H9 (cell line): ENCODE measurements around the gene FBRSL1. TPM values are rescaled to one million over a fixed set of nuclear protein-coding genes. Genes with fewer than 3 reads are reported as not detected.

Experiments used
- DNase-seq: peaks from one replicate; pipeline ENCODE4 v3.0.0-alpha.2; 2017
- H2AFZ ChIP-seq: one replicate; pipeline ENCODE4 v1.6.1; 2013; ENCODE audit warnings: mild to moderate bottlenecking, low read length, control low read depth, moderate library complexity
- H2AK5ac ChIP-seq: 2 replicates; pipeline ENCODE4 v1.6.1; 2013; ENCODE audit warnings: low read length, control low read depth, mixed read lengths; ENCODE audit not compliant: insufficient read length
- H2BK120ac ChIP-seq: one replicate; pipeline ENCODE4 v1.6.1; 2013; ENCODE audit warnings: low read depth, mild to moderate bottlenecking, low read length, control low read depth, inconsistent platforms; ENCODE audit not compliant: poor library complexity, severe bottlenecking
- H2BK12ac ChIP-seq: 2 replicates; pipeline ENCODE4 v1.6.1; 2013; ENCODE audit warnings: low read length, control low read depth, mixed read lengths, low read depth; ENCODE audit not compliant: insufficient read length
- H2BK15ac ChIP-seq: 2 replicates; pipeline ENCODE4 v1.6.1; 2013; ENCODE audit warnings: low read depth, low read length, control low read depth
- H2BK20ac ChIP-seq: one replicate; pipeline ENCODE4 v1.6.1; 2013; ENCODE audit warnings: low read depth, mild to moderate bottlenecking, low read length, control low read depth, inconsistent platforms; ENCODE audit not compliant: poor library complexity, severe bottlenecking
- H2BK5ac ChIP-seq: 2 replicates; pipeline ENCODE4 v1.6.1; 2013; ENCODE audit warnings: low read length, control low read depth, mixed read lengths; ENCODE audit not compliant: insufficient read length
- H3K14ac ChIP-seq: 2 replicates; pipeline ENCODE4 v1.6.1; 2013; ENCODE audit warnings: low read length, control low read depth; ENCODE audit not compliant: insufficient read depth
- H3K18ac ChIP-seq: 2 replicates; pipeline ENCODE4 v1.6.1; 2013; ENCODE audit warnings: low read depth, mild to moderate bottlenecking, mixed read lengths, low read length, control low read depth; ENCODE audit not compliant: insufficient read length
- H3K23ac ChIP-seq: 2 replicates; pipeline ENCODE4 v1.6.1; 2013; ENCODE audit warnings: low read length, control low read depth, mixed read lengths, low read depth; ENCODE audit not compliant: insufficient read length
- H3K23me2 ChIP-seq: 2 replicates; pipeline ENCODE4 v1.6.1; 2013; ENCODE audit warnings: low read depth, mild to moderate bottlenecking, mixed read lengths, low read length, control low read depth; ENCODE audit not compliant: insufficient read length, poor library complexity, severe bottlenecking
- H3K27ac ChIP-seq: 2 replicates; pipeline ENCODE4 v1.5.1; 2013; ENCODE audit warnings: low read length, control low read depth, mixed read lengths, low read depth; ENCODE audit not compliant: insufficient read length
- H3K27me3 ChIP-seq: 2 replicates; pipeline ENCODE4 v1.6.1; 2013; ENCODE audit warnings: low read length, control low read depth, inconsistent platforms; ENCODE audit not compliant: insufficient read depth
- H3K4ac ChIP-seq: 2 replicates; pipeline ENCODE4 v1.6.1; 2013; ENCODE audit warnings: low read depth, mild to moderate bottlenecking, control low read depth, inconsistent platforms, low read length, moderate library complexity
- H3K4me1 ChIP-seq: 2 replicates; pipeline ENCODE4 v1.6.1; 2013; ENCODE audit warnings: low read length, control low read depth, inconsistent platforms; ENCODE audit not compliant: insufficient read depth
- H3K4me2 ChIP-seq: 2 replicates; pipeline ENCODE4 v1.6.1; 2013; ENCODE audit warnings: low read length, control low read depth, mixed read lengths; ENCODE audit not compliant: insufficient read length, insufficient read depth
- H3K56ac ChIP-seq: 2 replicates; pipeline ENCODE4 v1.6.1; 2013; ENCODE audit warnings: low read depth, mild to moderate bottlenecking, mixed read lengths, low read length, control low read depth; ENCODE audit not compliant: insufficient read length
- H3K79me1 ChIP-seq: 2 replicates; pipeline ENCODE4 v1.6.1; 2013; ENCODE audit warnings: low read depth, mild to moderate bottlenecking, moderate library complexity, low read length, control low read depth, inconsistent platforms; ENCODE audit not compliant: insufficient read depth, poor library complexity, severe bottlenecking
- H3K79me2 ChIP-seq: 2 replicates; pipeline ENCODE4 v1.6.1; 2013; ENCODE audit warnings: low read length, control low read depth, inconsistent platforms; ENCODE audit not compliant: insufficient read depth
- H3K9ac ChIP-seq: 2 replicates; pipeline ENCODE4 v1.6.1; 2013; ENCODE audit warnings: low read length, control low read depth, mixed read lengths; ENCODE audit not compliant: insufficient read length; ENCODE audit errors: extremely low read depth
- H3K9me3 ChIP-seq: one replicate; pipeline ENCODE4 v1.6.1; 2013; ENCODE audit warnings: low read depth, low read length, inconsistent platforms; ENCODE audit not compliant: control insufficient read depth
- H3T11ph ChIP-seq: one replicate; pipeline ENCODE4 v1.6.1; 2013; ENCODE audit warnings: mild to moderate bottlenecking, low read length, control low read depth, inconsistent platforms
- H4K20me1 ChIP-seq: one replicate; pipeline ENCODE4 v1.6.1; 2013; ENCODE audit not compliant: control insufficient read depth, insufficient read length, insufficient read depth
- H4K5ac ChIP-seq: 2 replicates; pipeline ENCODE4 v1.6.1; 2013; ENCODE audit warnings: low read depth, mild to moderate bottlenecking, mixed read lengths, low read length, control low read depth; ENCODE audit not compliant: insufficient read length
- H4K8ac ChIP-seq: replicated peaks from 2 replicates; pipeline ENCODE4 v1.6.1; 2013; ENCODE audit warnings: low read length, control low read depth, mixed read lengths, low read depth; ENCODE audit not compliant: insufficient read length
- H4K91ac ChIP-seq: 2 replicates; pipeline ENCODE4 v1.6.1; 2013; ENCODE audit warnings: low read depth, mild to moderate bottlenecking, moderate library complexity, mixed read lengths, low read length, control low read depth; ENCODE audit not compliant: insufficient read length
- H3K27ac Mint-ChIP-seq, 3 experiments: 2 replicates in 2 of 3; 3 replicates in 1 of 3; pipeline ENCODE4 v1.8.0; 2020 to 2021; ENCODE audit warnings: mixed read lengths in 3 of 3, mild to moderate bottlenecking in 1 of 3, moderate library complexity in 1 of 3
- H3K27me3 Mint-ChIP-seq: 2 replicates; pipeline ENCODE4 v1.8.0; 2021; ENCODE audit warnings: low read depth, mild to moderate bottlenecking, moderate library complexity, mixed read lengths
- H3K36me3 Mint-ChIP-seq, 3 experiments: 2 replicates in 2 of 3; 3 replicates in 1 of 3; pipeline ENCODE4 v1.8.0; 2020 to 2021; ENCODE audit warnings: low read depth in 3 of 3, mixed read lengths in 3 of 3; ENCODE audit not compliant: insufficient read depth in 1 of 3
- H3K4me1 Mint-ChIP-seq, 2 experiments: 2 replicates each; pipeline ENCODE4 v1.8.0; 2020; ENCODE audit warnings: mixed read lengths in 2 of 2
- H3K4me3 Mint-ChIP-seq, 2 experiments: 2 replicates in 1 of 2; 3 replicates in 1 of 2; pipeline ENCODE4 v1.8.0; 2020 to 2021; ENCODE audit warnings: mild to moderate bottlenecking in 2 of 2, mixed read lengths in 2 of 2, moderate library complexity in 1 of 2
- H3K9me3 Mint-ChIP-seq, 2 experiments: 2 replicates in 1 of 2; 3 replicates in 1 of 2; pipeline ENCODE4 v1.8.0; 2020; ENCODE audit warnings: mild to moderate bottlenecking in 2 of 2, mixed read lengths in 2 of 2, moderate library complexity in 1 of 2
- WGBS: extraction: QIAGEN DNeasy Blood & Tissue Kit; methylation state at CpG from one replicate; pipeline ENCODE4 v1.1.7; 2013; ENCODE audit warnings: missing lambda C conversion rate, low lambda C conversion rate, mixed read lengths; ENCODE audit not compliant: insufficient read length; ENCODE audit errors: extremely low coverage; 5-methylcytosine and 5-hydroxymethylcytosine counted together
- total RNA-seq: library from RNA; stranded (reverse); gene quantifications from 2 replicates; pipeline ENCODE4 v1.2.1, GENCODE V29; 2021
- TF ChIP-seq, protein P1 (sequence below): fragments of 200-600 bp; sonication (generic); conservative IDR thresholded peaks from 3 replicates; pipeline ENCODE4 v1.8.0; 2021; ENCODE audit warnings: antibody characterized with exemption, mild to moderate bottlenecking

FBRSL1 gene
- total RNA-seq, 1 experiment from 2014 or later, result 90.8 TPM

DNA sequence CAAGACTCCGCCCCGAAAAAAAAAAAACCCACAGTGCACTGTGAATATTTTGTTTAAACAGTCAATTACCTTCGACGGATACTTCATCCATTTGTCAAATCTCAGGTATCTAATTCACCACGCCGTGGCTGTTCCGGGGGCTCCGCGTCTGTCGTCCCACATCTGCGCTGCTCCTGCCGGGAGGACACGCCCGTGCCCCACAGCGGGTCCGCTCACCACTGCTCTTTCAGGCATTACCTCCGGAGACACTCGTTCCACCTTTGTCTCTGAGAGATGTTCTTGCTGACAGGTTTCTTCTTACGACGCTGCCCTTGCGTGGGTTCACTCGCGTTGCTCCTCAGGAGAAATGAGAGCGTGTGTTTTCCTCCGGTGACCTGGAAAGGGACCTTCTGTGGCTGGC lies 46.9 kb upstream of the FBRSL1 start:
- no peak for DNase-seq
- Mint-ChIP-seq H3K27ac (no peak overlapping the region), H3K4me1 (peaks cover 13 to 15% of the 10 kb centered on the region in 2 experiments), H3K36me3 (peaks cover 0 to 22% (median 6%) of the 10 kb centered on the region in 3 experiments; a peak in 4 of 7 replicates), H3K27me3 (peaks cover 95% of the 10 kb centered on the region), H3K4me3 (no peak overlapping the region), H3K9me3 (peaks cover 18 to 61% of the 10 kb centered on the region in 2 experiments)
- H3K18ac ChIP-seq, result no peak overlapping the region
- H3K27me3 ChIP-seq, result peaks cover 5% of the 10 kb centered on the region; the same call in 1 of the 2 replicates
- peaks cover 3% of the 10 kb centered on the region for H3K23me2 ChIP-seq
- no peaks in the 10 kb centered on the region for H3K9me3 ChIP-seq
- no peak overlapping the region for H2BK5ac ChIP-seq
- H3K4ac ChIP-seq, result no peak overlapping the region
- H2BK12ac ChIP-seq, result no peak overlapping the region
- H3K4me1 ChIP-seq, result no peaks in the 10 kb centered on the region
- H4K20me1 ChIP-seq, result no peaks in the 10 kb centered on the region
- H3K79me2 ChIP-seq, result no peaks in the 10 kb centered on the region
- no peak overlapping the region for H4K91ac ChIP-seq
- no peak overlapping the region for H3K27ac ChIP-seq
- H4K5ac ChIP-seq, result no peak overlapping the region
- no peak overlapping the region for H2AFZ ChIP-seq
- no peaks in the 10 kb centered on the region for H3K79me1 ChIP-seq
- TF ChIP-seq, protein P1, sequence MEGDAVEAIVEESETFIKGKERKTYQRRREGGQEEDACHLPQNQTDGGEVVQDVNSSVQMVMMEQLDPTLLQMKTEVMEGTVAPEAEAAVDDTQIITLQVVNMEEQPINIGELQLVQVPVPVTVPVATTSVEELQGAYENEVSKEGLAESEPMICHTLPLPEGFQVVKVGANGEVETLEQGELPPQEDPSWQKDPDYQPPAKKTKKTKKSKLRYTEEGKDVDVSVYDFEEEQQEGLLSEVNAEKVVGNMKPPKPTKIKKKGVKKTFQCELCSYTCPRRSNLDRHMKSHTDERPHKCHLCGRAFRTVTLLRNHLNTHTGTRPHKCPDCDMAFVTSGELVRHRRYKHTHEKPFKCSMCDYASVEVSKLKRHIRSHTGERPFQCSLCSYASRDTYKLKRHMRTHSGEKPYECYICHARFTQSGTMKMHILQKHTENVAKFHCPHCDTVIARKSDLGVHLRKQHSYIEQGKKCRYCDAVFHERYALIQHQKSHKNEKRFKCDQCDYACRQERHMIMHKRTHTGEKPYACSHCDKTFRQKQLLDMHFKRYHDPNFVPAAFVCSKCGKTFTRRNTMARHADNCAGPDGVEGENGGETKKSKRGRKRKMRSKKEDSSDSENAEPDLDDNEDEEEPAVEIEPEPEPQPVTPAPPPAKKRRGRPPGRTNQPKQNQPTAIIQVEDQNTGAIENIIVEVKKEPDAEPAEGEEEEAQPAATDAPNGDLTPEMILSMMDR, result no peak
- no peak overlapping the region for H3T11ph ChIP-seq
- no CpG with 5 or more reads among the region's 25 CpGs for WGBS
- H4K8ac ChIP-seq, result no peak overlapping the region
- no peak overlapping the region for H2AK5ac ChIP-seq
- no peak overlapping the region for H2BK120ac ChIP-seq
- no peak overlapping the region for H3K56ac ChIP-seq
- H2BK20ac ChIP-seq, result no peak overlapping the region
- no peak overlapping the region for H3K4me2 ChIP-seq
- H3K23ac ChIP-seq, result no peak overlapping the region
- no peak overlapping the region for H2BK15ac ChIP-seq
- no peak overlapping the region for H3K14ac ChIP-seq
- H3K9ac ChIP-seq, result no peak overlapping the region
